ENCODE data around the gene ACTG1. TPM values are rescaled to one million over a fixed set of nuclear protein-coding genes. Genes with fewer than 3 reads are reported as not detected.

Gene ACTG1
- total and polyA plus RNA-seq, 11 donors: 149 to 1,653 (median 423) TPM

- Histone ChIP-seq H3K4me1 (peaks cover 0 to 25% (median 20%) of the 10 kb centered on the region in 12 donors), H3K36me3 (no peaks in the 10 kb centered on the region), H3K27me3 (peaks cover 0 to 8% (median 0%) of the 10 kb centered on the region in 9 donors), H3K27ac (no peak overlapping the region), H3K9me3 (no peaks in the 10 kb centered on the region), H3K4me3 (no peak overlapping the region)
- 70 to 91% (median 87%) methylated on average over 6 to 7 of the region's 7 CpGs for WGBS, 4 donors
- intact Hi-C loops (cut with DNase I): loop anchor here in 3 of 10 donors (5.0 to 10.0 kb wide), 2 partner anchors 40 to 58 kb away; no protein-coding TSS in a partner anchor
- TF ChIP-seq POLR2A (IDR thresholded peaks at IDR 0.05): no peak
- TF ChIP-seq CTCF (IDR thresholded peaks at IDR 0.05): no peak
- DNase-seq (no peak), ATAC-seq (no peak)
Observed at GRCh38 chr17:81477173-81477572, 35.4 kb downstream of the ACTG1 start.

- Histone ChIP-seq H3K9me3 (no peaks in the 10 kb centered on the region), H3K4me1 (peaks cover 0 to 22% (median 15%) of the 10 kb centered on the region in 12 donors), H3K36me3 (no peaks in the 10 kb centered on the region), H3K27me3 (peaks cover 0 to 8% (median 0%) of the 10 kb centered on the region in 9 donors), H3K27ac (no peak overlapping the region), H3K4me3 (no peak overlapping the region)
- TF ChIP-seq POLR2A (IDR thresholded peaks at IDR 0.05) (no peak), CTCF (IDR thresholded peaks at IDR 0.05) (no peak)
- WGBS, 4 donors: 93 to 97% (median 95%) methylated on average over 6 of the region's 6 CpGs
- DNase-seq (no peak), ATAC-seq (no peak)
- intact Hi-C loops (cut with DNase I): loop anchor here in 3 of 10 donors (5.0 to 10.0 kb wide), 2 partner anchors 39 to 58 kb away; no protein-coding TSS in a partner anchor
Observed at GRCh38 chr17:81476635-81477034, 36.0 kb downstream of the ACTG1 start.

GRCh38 chr17:81476097-81476496 lies 36.5 kb downstream of the ACTG1 start:
- no peak overlapping the region for H3K4me3 ChIP-seq
- intact Hi-C loops (cut with DNase I): loop anchor here in 3 of 10 donors (5.0 to 10.0 kb wide), 2 partner anchors 39 to 59 kb away; no protein-coding TSS in a partner anchor
- no peak for ATAC-seq
- H3K9me3 ChIP-seq: no peaks in the 10 kb centered on the region
- no peak overlapping the region for H3K27ac ChIP-seq
- H3K4me1 ChIP-seq: peaks cover 0 to 16% (median 13%) of the 10 kb centered on the region in 12 donors
- peaks cover 0 to 8% (median 0%) of the 10 kb centered on the region in 9 donors for H3K27me3 ChIP-seq
- H3K36me3 ChIP-seq: no peaks in the 10 kb centered on the region
- 92 to 98% (median 95%) methylated on average over 6 to 7 of the region's 7 CpGs for WGBS, 4 donors
- no peak for DNase-seq
- TF ChIP-seq CTCF (IDR thresholded peaks at IDR 0.05): no peak
- no peak for TF ChIP-seq POLR2A (IDR thresholded peaks at IDR 0.05)

- Histone ChIP-seq H3K4me3 (no peak overlapping the region), H3K4me1 (peaks cover 0 to 10% (median 3%) of the 10 kb centered on the region in 12 donors), H3K9me3 (no peaks in the 10 kb centered on the region), H3K27me3 (no peaks in the 10 kb centered on the region), H3K27ac (no peak overlapping the region), H3K36me3 (no peaks in the 10 kb centered on the region)
- intact Hi-C loops (cut with DNase I): loop anchor here in 4 of 10 donors (5.0 to 10.0 kb wide), 3 partner anchors 38 to 60 kb away; no protein-coding TSS in a partner anchor
- ATAC-seq (no peak), DNase-seq (no peak)
- WGBS, 4 donors: 75 to 89% (median 80%) methylated on average over 10 to 16 of the region's 16 CpGs
- no peak for TF ChIP-seq POLR2A (IDR thresholded peaks at IDR 0.05)
- TF ChIP-seq CTCF (IDR thresholded peaks at IDR 0.05): no peak
Observed at GRCh38 chr17:81474958-81475357, 37.6 kb downstream of the ACTG1 start.
